ENCODE data around the gene ASPDH.

DNA sequence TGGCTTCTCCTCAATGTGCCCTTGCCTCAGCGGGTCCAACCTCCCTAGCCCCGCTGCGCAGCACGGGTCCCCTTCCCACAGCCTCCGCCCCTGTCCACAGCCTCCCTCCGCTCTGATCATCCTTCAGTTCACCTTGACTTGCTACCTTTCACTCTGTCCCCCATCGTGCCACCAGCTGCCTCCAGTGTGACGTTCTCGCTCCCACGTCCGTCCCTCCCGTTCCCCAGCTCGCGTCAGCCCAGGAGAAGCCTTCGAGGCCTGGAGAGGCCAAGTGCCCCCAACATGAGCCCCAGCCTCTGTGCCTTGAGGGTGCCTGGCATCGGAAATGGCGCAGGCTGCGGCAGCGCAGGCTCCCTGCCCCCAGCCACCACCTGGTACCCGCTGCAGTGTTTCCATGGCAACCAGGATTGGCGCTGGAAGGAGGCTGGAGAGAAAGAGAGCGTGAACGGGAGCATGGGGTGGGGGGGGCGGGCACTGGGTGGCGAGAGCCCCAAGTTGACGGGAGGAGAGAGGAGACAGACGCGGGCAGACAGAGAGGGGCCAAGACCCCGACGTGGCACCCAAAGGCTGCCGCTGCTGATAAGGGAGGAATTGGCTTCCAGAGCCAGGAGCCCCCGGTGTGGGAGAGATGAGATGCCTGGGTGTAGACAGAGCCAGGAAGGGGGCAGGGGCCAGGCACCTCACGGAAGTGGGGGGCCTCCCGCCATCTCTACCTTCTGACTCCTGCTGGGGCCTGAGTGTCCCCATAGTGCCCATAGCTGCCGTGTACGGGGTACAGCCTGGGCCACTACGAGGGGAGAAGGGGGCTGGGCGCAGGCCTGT, 844 bp upstream of the ASPDH start:
- TF ChIP-seq POLR2A (IDR thresholded peaks at IDR 0.05) (no peak), CTCF (IDR thresholded peaks at IDR 0.05) (no peak)

Measured in transverse colon (tissue), 3 donors.